Caco-2 (cell line): Measurements from ENCODE around the gene PRLHR. TPM values are rescaled to one million over a fixed set of nuclear protein-coding genes. Genes with fewer than 3 reads are reported as not detected.

Source experiments
- BruUV-seq: library from RNA; stranded (reverse); fragments of 400-500 nt; replicated peaks from 2 replicates; lab custom pipeline; 2021; lab: Mats Ljungman, UMichigan
- CTCF ChIA-PET: fragments of 300-600 bp; sonication (Branson Sonifier 250); formaldehyde crosslinking; loops from one replicate; lab custom pipeline; 2022; ENCODE audit warnings: antibody characterized with exemption; lab: Charles Lee
- POLR2A ChIA-PET: fragments of 300-600 bp; sonication (Branson Sonifier 250); formaldehyde crosslinking; loops from one replicate; lab custom pipeline; 2022; ENCODE audit warnings: antibody characterized with exemption; lab: Charles Lee
- DNase-seq, 2 experiments: peaks; one replicate each; pipeline versions ENCODE4 v3.0.0 to v3.0.0-alpha.2; 2020 to 2022
- H3K27me3 ChIP-seq: replicated peaks from 2 replicates; pipeline ENCODE4 v1.6.0; 2011; ENCODE audit warnings: low read length; ENCODE audit not compliant: control insufficient read depth, insufficient read depth
- H3K36me3 ChIP-seq: 2 replicates; pipeline ENCODE4 v1.5.1; 2011; ENCODE audit warnings: low read length; ENCODE audit not compliant: control insufficient read depth, insufficient read depth
- H3K4me1 ChIP-seq: fragments of 250-450 bp; sonication (Bioruptor Pico); 2 replicates; pipeline ENCODE4 v1.5.1; 2020; ENCODE audit warnings: mild to moderate bottlenecking
- H3K4me3 ChIP-seq: 2 replicates; pipeline ENCODE4 v1.5.1; 2011; ENCODE audit warnings: low read depth, mild to moderate bottlenecking, control low read depth, low read length
- H3K9me3 ChIP-seq: fragments of 250-450 bp; sonication (Bioruptor Pico); 2 replicates; pipeline ENCODE4 v1.5.1; 2020; ENCODE audit warnings: mild to moderate bottlenecking, moderate library complexity
- H3K27ac Mint-ChIP-seq: one replicate; pipeline ENCODE4 v1.8.0; 2022; ENCODE audit warnings: mixed read lengths; ENCODE audit not compliant: unreplicated experiment
- H3K27me3 Mint-ChIP-seq: one replicate; pipeline ENCODE4 v1.8.0; 2022; ENCODE audit warnings: mixed read lengths; ENCODE audit not compliant: insufficient read depth, unreplicated experiment
- H3K36me3 Mint-ChIP-seq: one replicate; pipeline ENCODE4 v1.8.0; 2022; ENCODE audit warnings: mild to moderate bottlenecking, mixed read lengths; ENCODE audit not compliant: insufficient read depth, unreplicated experiment
- H3K4me1 Mint-ChIP-seq: one replicate; pipeline ENCODE4 v1.8.0; 2022; ENCODE audit warnings: low read depth, mixed read lengths; ENCODE audit not compliant: unreplicated experiment
- H3K4me3 Mint-ChIP-seq: one replicate; pipeline ENCODE4 v1.8.0; 2022; ENCODE audit warnings: mild to moderate bottlenecking, moderate library complexity, mixed read lengths; ENCODE audit not compliant: unreplicated experiment
- H3K9me3 Mint-ChIP-seq: one replicate; pipeline ENCODE4 v1.8.0; 2022; ENCODE audit warnings: mixed read lengths; ENCODE audit not compliant: unreplicated experiment
- intact Hi-C: fragments of 100-400 bp; cut with micrococcal nuclease; formaldehyde crosslinking; loops from one replicate; pipeline ENCODE4 v1.10.0; 2022; ENCODE audit not compliant: unreplicated experiment
- total RNA-seq: library from RNA; stranded (reverse); gene quantifications from 2 replicates; pipeline ENCODE4 v1.2.3, GENCODE V29; 2022
- TF ChIP-seq, protein P1 (sequence below), 2 experiments: fragments of 200-600 bp in 1 of 2; IDR thresholded peaks; 1 replicate in 1 of 2; 2 replicates in 1 of 2; pipeline versions ENCODE4 v1.5.1 to v1.8.0; 2011 to 2022; ENCODE audit warnings: antibody characterized with exemption in 1 of 2, control low read depth in 1 of 2, inconsistent platforms in 1 of 2, low read depth in 1 of 2, low read length in 1 of 2, mild to moderate bottlenecking in 1 of 2, moderate library complexity in 1 of 2; ENCODE audit not compliant: insufficient read depth in 1 of 2, severe bottlenecking in 1 of 2, unreplicated experiment in 1 of 2

The PRLHR gene
- total RNA-seq, 1 experiment from 2014 or later = not detected

DNA sequence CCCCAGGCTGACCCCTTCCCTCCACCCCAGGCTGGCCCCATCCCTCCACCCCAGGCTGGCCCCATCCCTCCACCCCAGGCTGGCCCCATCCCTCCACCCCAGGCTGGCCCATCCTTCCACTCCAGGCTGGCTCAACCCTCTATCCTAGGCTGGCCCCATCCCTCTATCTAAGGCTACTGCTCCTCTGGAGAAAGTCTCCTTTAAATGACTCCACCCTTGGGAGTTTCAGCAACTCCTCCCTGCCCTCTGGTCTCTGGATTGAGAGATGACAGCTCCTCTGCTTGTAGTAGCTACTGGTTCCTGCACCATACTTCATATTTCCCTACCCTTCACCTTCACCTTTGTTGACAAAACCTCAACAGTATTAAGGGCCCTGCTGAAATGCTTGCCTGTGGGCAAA lies 8.5 kb downstream of the PRLHR start:
- Mint-ChIP-seq H3K4me1 (no peaks in the 10 kb centered on the region), H3K27me3 (peaks cover 6% of the 10 kb centered on the region), H3K9me3 (no peaks in the 10 kb centered on the region), H3K4me3 (no peak overlapping the region), H3K36me3 (no peaks in the 10 kb centered on the region), H3K27ac (no peak overlapping the region)
- H3K4me3 ChIP-seq = no peak overlapping the region
- TF ChIP-seq, protein P1, sequence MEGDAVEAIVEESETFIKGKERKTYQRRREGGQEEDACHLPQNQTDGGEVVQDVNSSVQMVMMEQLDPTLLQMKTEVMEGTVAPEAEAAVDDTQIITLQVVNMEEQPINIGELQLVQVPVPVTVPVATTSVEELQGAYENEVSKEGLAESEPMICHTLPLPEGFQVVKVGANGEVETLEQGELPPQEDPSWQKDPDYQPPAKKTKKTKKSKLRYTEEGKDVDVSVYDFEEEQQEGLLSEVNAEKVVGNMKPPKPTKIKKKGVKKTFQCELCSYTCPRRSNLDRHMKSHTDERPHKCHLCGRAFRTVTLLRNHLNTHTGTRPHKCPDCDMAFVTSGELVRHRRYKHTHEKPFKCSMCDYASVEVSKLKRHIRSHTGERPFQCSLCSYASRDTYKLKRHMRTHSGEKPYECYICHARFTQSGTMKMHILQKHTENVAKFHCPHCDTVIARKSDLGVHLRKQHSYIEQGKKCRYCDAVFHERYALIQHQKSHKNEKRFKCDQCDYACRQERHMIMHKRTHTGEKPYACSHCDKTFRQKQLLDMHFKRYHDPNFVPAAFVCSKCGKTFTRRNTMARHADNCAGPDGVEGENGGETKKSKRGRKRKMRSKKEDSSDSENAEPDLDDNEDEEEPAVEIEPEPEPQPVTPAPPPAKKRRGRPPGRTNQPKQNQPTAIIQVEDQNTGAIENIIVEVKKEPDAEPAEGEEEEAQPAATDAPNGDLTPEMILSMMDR (IDR thresholded peaks at IDR 0.05; ENCODE audit: insufficient read depth in 1 of 2, low read depth in 1 of 2, low read length in 1 of 2, severe bottlenecking in 1 of 2, unreplicated experiment in 1 of 2) = no peak
- H3K36me3 ChIP-seq = no peaks in the 10 kb centered on the region
- H3K4me1 ChIP-seq = no peaks in the 10 kb centered on the region
- ChIA-PET POLR2A (no interaction called here), CTCF (no interaction called here)
- no peaks in the 10 kb centered on the region; the same call in 1 of the 2 replicates for H3K27me3 ChIP-seq
- BruUV-seq = no TSS peak
- 0 out of 2 replicates have a peak, but pooled peaks cover 5% of the 10 kb centered on the region for H3K9me3 ChIP-seq
- intact Hi-C loops = no loop called here
- no peak for DNase-seq

DNA sequence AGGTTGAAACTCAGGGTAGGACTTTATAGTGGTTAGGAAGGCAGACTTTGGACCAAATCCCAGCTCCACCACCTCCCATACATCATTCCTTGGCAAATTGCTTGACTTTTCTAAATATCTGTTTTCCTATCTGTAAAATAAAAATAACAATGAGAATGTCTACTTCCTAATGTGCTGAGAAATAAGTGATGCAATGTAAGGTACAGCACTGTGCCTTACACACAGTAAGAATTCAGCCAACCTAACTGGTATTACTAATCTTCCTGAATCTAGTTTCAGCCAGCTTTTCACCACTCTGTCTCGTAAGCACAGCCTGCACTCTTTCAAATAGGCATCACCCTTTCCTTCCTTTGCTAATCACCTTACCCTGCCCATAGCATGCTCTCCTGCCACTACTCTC lies 9.7 kb downstream of the PRLHR start:
- peaks cover 6% of the 10 kb centered on the region for H3K27me3 Mint-ChIP-seq
- CTCF ChIA-PET = no interaction called here
- Histone ChIP-seq H3K36me3 (no peaks in the 10 kb centered on the region), H3K27me3 (no peaks in the 10 kb centered on the region; the same call in 1 of the 2 replicates), H3K4me3 (no peak overlapping the region), H3K4me1 (no peaks in the 10 kb centered on the region), H3K9me3 (0 out of 2 replicates have a peak, but pooled peaks cover 10% of the 10 kb centered on the region)
- H3K9me3 Mint-ChIP-seq = no peaks in the 10 kb centered on the region
- no peaks in the 10 kb centered on the region for H3K4me1 Mint-ChIP-seq
- DNase-seq = no peak
- H3K36me3 Mint-ChIP-seq = no peaks in the 10 kb centered on the region
- TF ChIP-seq, protein P1 (IDR thresholded peaks at IDR 0.05; ENCODE audit: insufficient read depth in 1 of 2, low read depth in 1 of 2, low read length in 1 of 2, severe bottlenecking in 1 of 2, unreplicated experiment in 1 of 2) = no peak
- no peak overlapping the region for H3K27ac Mint-ChIP-seq
- intact Hi-C loops = no loop called here
- no TSS peak for BruUV-seq
- H3K4me3 Mint-ChIP-seq = no peak overlapping the region
- POLR2A ChIA-PET = no interaction called here

DNA sequence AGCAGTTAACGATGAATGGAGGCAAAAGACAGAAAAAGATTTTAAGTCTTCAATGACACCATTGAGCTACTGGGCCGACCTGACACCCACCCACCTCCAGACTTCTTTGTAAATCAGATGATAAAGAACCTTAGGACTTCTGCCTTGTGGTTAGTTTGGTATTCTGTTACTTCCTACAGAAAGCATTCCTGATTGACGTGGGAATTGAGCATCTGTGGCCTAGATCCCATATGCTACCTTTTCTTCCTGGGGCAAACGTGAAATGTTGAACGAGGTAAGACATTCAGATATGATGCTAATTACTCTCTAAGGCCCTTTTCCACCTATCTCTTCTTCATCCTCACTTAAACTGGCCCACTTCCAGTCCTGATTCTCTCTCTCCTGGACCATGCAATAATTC lies 10.2 kb downstream of the PRLHR start:
- no TSS peak for BruUV-seq
- Mint-ChIP-seq H3K27me3 (peaks cover 6% of the 10 kb centered on the region), H3K36me3 (no peaks in the 10 kb centered on the region), H3K4me3 (no peak overlapping the region), H3K9me3 (no peaks in the 10 kb centered on the region), H3K27ac (no peak overlapping the region), H3K4me1 (no peaks in the 10 kb centered on the region)
- H3K36me3 ChIP-seq = no peaks in the 10 kb centered on the region
- intact Hi-C loops = no loop called here
- H3K4me1 ChIP-seq = no peaks in the 10 kb centered on the region
- no peak overlapping the region for H3K4me3 ChIP-seq
- H3K9me3 ChIP-seq = 0 out of 2 replicates have a peak, but pooled peaks cover 10% of the 10 kb centered on the region
- H3K27me3 ChIP-seq = no peaks in the 10 kb centered on the region; the same call in 1 of the 2 replicates
- ChIA-PET CTCF (no interaction called here), POLR2A (no interaction called here)
- TF ChIP-seq, protein P1 (IDR thresholded peaks at IDR 0.05; ENCODE audit: insufficient read depth in 1 of 2, low read depth in 1 of 2, low read length in 1 of 2, severe bottlenecking in 1 of 2, unreplicated experiment in 1 of 2) = no peak
- DNase-seq = no peak
